DND-41 (cell line): ENCODE measurements around the gene MTURN.

ENCODE experiments used
- EZH2 ChIP-seq: IDR thresholded peaks from 3 replicates; pipeline ENCODE4 v1.6.1; 2012; ENCODE audit warnings: borderline replicate concordance, low read depth, mild to moderate bottlenecking, moderate library complexity, low read length, inconsistent platforms; ENCODE audit not compliant: severe bottlenecking
- TF ChIP-seq, protein P1 (sequence below): IDR thresholded peaks from 2 replicates; pipeline ENCODE4 v1.5.1; 2012; ENCODE audit warnings: borderline replicate concordance, low read length, moderate library complexity, mild to moderate bottlenecking; ENCODE audit not compliant: poor library complexity, severe bottlenecking; ENCODE audit errors: extremely low read depth

DNA sequence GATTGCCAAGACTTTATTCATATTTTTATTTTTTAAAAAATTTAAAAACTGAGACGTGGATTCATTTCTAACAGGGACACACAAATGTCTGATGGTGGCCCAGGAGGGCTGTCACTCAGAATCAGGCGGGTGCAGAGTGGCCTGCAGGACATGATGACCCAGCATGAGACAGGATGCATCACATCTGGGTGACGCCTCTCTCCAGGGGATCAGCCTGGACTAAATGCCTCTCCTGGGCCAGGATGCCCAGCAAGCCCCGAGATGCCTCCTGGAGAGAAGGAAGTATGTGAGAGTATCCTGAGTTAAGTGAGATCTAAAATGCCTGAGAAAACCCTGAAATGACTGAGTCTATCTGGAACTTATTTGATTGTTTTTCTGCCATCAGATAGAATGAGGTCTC, 16.9 kb upstream of the MTURN start:
- TF ChIP-seq, protein P1, sequence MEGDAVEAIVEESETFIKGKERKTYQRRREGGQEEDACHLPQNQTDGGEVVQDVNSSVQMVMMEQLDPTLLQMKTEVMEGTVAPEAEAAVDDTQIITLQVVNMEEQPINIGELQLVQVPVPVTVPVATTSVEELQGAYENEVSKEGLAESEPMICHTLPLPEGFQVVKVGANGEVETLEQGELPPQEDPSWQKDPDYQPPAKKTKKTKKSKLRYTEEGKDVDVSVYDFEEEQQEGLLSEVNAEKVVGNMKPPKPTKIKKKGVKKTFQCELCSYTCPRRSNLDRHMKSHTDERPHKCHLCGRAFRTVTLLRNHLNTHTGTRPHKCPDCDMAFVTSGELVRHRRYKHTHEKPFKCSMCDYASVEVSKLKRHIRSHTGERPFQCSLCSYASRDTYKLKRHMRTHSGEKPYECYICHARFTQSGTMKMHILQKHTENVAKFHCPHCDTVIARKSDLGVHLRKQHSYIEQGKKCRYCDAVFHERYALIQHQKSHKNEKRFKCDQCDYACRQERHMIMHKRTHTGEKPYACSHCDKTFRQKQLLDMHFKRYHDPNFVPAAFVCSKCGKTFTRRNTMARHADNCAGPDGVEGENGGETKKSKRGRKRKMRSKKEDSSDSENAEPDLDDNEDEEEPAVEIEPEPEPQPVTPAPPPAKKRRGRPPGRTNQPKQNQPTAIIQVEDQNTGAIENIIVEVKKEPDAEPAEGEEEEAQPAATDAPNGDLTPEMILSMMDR: no peak
- no peak for TF ChIP-seq EZH2
